Right renal pelvis (tissue), 4 donors: ENCODE results near the gene GREM1. TPM values are rescaled to one million over a fixed set of nuclear protein-coding genes. Genes with fewer than 3 reads are reported as not detected.

ENCODE experiments used
- DNase-seq, 4 donors: peaks; one replicate each; pipeline ENCODE4 v3.0.0-alpha.2; 2013; ENCODE audit warnings: low read depth in 4 of 4, low spot score in 3 of 4, missing footprints in 1 of 4
- polyA plus RNA-seq, 4 donors: library from polyadenylated mRNA; unstranded; fragments of 120-200 nt; gene quantifications; one replicate each; pipeline ENCODE4 v1.2.1, GENCODE V29; 2013; ENCODE audit not compliant: insufficient read length in 4 of 4

The GREM1 gene
- under 1 TPM; 0.17 to 0.58 (median 0.26) TPM for polyA plus RNA-seq

DNA sequence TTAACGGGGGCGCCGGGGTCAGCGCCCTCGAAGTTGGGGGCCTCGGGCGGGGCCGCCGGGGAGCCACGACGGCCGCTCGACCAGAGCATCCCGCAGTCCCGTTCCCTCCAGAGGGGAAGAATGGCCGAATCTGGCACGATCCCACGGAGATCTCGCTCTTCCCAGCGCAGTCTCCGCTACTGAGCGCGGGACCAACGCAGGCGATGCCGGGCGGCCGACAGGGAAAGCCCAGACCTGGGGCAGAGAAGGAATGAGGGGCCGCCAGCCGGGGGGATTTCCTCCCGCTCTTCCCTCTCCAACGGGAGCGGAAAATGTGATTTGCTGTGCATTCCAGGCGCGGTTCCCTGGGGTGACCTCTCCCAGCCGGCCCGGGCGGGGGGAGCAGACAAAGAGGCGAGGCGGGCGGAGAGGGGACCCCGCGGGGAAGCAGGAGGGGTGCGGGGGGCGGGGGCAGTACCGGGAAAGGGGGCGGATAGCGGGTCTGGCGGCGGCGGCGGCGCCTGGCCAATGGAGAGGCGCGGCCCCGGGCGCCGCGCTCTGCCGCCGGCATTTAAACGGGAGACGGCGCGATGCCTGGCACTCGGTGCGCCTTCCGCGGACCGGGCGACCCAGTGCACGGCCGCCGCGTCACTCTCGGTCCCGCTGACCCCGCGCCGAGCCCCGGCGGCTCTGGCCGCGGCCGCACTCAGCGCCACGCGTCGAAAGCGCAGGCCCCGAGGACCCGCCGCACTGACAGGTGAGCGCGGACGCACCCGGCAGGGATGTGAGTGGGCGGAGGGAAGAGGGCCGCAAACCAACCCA lies at the start of gene GREM1:
Gene GREM1, plus strand, starts transcription at position 579 of the 801 bp plus-strand sequence. CDS start 12,687 bp downstream, outside the sequence.
- no peak for DNase-seq

DNA sequence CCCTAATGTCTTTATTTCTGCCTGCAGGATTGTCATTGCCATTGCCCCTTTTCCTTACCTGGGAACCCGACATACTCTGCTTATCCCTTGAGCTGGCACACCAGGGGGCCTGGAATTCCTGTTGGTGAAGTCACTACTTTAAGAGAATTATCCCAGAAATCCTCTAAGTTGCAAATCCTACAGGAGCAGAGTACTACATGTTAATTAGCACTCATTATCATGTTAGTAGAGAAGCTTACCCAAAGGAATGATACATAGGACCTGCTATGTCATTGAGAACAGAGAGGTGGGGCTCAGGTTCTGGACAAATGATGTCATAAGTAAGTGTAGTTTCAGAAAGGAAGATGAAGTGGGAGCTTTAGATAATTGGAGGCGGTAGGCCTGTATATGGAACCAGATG lies 48.9 kb upstream of the GREM1 start:
- DNase-seq: no peak

DNA sequence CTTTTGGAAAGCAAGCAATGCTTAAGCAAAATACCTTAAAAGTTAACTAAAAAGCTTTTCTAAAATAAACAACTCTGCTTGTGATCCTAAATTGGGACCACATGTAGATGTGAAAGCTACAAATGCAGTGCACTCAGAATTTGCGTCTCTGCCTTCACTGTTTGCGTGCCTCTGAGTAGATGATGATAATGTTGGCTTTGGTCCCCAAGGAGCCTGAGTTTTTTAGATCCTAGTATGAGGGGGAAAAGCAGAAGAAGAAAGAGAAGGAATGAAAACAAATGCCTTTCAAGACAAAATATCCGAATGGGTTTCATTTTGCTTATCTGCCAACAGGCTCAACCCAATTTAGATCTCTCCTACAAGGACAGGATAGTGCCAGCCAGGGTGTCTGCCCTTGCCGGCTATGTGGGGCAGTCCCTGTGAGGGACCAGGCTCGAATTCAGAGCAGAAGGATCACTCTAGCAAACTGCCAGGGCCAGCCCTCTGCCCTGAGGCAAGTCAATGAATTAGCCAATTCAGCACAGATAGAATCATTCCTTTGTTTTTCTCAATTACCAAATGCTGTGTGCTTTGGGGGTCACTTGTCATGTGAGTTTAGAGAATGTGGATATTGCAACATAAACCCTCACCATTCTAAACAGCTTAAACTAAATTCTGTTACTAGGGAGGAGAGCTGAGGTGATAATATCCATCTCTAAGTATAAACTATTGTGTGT lies 47.8 kb upstream of the GREM1 start:
- DNase-seq: no peak

DNA sequence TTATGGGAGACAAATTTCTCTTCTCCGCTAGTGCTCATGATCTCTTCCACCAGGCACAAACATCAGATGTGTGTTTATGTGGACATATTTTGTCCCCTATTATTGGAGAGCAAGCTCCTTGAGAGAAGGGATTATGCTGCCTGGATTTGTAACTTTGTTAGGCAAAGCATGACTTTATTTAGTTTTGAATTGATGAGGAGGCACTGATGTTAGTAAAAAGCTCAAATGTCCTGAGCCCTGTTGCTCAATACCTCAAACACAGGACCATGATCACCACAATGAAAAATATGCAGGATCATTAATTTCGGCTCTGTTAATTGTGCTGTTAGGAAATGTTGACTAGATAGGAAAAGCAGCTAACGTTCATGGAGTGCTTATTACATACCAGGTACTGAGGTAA lies 47.2 kb upstream of the GREM1 start:
- no peak for DNase-seq

DNA sequence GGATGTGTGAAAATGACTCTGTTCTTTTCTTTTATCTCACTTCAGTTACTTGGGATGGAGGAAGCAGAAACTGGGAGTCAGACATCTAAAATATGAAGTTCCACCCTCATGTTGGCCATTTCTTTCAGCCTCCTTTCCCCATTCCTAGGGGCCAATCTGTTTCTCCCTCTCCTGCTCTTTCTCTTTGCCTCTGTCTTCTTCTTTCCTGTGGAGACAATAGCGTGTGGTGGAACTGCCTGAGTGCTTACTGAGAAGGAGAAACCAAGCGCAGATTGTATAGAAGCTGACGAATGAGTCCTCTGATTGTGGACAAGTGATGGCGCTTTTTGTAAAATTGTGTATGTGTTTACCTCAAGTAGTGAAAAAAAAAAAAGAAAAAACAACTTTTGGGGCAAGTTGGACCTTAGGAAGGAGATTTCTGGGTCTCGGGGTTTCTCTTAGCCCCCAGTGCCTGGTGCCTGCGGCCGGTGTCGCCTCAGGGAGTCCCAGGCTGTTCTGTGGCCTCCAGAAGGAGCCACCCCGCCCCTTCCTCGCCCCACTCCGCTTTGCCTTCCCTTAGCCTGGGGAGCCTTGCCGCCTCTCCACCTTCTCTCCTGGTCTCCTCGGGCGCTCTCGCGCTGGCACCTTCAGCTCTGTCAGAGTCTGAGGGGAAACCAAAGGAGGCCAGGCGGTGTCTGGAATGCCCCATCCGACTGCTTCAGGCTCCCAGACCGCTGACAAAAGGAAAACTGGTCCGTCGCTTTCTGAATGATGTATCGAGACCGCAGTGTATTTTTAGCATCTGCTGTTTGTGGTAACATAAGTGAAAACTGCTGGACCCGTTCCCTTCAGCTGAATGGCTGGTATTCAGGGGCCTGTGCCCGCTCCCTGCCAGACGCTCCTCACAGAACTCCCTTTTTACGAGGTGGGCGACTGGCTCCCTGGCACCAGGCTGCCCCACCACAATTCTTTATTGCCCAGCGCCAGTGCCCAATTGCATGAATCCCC lies 46.2 kb upstream of the GREM1 start:
- DNase-seq: no peak

DNA sequence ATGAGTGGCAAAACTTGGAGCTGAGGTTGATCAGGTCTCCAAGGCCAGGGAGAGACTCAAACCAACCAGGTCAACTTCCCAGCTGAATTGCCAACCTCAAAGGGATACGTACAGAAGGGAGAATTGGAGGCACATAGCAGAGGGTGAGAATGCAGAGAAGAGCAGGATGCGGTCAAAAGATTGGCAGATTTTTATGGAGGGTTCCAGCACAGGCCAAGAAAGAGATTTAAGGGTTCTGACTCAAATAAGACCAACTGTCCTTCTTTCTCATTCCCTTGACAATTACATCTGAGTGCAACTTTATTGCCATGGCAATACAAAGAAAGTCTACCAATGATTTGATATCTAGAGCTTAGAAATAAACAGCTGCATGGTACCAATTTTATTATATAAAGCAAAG lies 43.1 kb upstream of the GREM1 start:
- no peak for DNase-seq

DNA sequence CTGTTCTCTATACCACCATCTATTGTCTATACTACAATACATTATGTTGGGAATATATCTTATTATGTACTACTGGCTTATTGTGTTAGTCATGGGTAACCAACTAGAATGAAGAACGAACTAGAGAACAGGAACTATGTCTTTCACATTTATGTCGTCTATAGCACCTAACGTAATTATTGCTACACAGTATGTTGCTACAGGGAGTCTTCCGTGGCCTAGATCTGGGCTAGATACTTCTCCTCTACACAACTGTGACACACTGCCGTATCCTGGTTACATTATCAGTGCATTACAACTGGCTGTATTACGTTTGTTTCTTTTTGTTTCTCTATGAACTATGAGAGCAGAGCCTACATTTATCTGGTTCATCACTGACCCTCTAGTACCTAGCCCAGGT lies 42.3 kb upstream of the GREM1 start:
- DNase-seq: no peak

DNA sequence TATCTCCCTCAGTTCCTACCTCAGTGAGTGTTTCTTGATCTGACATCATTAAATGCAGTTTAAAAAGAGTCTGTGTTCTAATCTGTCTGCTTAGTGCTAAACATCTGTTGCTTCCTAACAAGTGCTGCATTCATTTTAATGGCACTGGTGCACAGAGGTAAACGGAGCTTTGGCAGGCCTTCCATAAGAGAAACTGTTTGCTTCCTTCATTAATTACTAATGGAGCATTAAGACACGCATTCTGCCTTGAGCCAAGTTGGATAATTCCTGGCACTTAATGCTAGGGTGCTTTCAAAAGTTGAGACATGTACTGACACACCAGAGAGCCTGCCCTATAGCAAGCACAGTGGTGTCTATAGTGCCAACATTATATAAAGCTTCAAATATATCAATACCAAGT lies 41.6 kb upstream of the GREM1 start:
- DNase-seq: no peak

DNA sequence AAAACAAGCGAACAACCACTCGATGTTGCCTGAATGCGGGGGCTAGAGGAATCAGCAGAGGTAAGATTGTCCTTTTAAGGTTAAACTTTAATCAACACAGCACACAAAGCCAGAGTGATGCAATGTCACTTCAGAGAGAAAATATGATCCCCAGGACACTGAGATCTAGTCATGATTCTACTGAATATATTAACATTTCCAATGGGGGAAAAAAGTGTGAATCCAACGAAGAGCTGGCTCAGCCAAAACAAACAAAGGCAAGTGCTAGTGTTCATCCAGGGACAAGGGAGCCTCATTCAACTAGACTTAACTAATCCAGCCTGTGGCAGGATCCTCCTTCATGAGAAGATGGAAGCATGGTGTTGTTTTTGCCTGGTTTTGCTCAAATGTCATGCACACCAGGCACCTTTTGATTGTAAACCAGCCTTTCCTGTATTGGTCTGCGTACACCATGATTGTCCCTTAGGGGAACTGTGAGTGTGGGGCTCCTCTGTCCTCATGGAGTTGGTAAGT lies 40.5 kb upstream of the GREM1 start:
- no peak for DNase-seq

DNA sequence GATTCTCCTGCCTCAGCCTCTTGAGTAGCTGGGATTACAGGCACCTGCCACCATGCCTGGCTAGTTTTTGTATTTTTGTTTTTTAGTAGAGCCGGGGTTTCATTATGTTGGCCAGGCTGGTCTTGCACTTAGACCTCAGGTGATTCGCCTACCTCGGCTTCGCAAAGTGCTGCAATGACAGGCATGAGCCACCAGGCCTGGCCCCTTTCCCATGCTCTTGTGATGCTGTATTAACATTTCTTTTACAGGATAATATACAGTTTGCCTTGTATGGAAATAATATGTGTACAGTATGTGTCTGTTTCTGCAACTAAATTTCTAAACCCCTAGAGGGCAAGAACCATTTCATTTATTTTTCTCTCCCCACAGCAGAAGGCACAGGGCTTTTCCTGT lies 38.5 kb upstream of the GREM1 start:
- no peak for DNase-seq

DNA sequence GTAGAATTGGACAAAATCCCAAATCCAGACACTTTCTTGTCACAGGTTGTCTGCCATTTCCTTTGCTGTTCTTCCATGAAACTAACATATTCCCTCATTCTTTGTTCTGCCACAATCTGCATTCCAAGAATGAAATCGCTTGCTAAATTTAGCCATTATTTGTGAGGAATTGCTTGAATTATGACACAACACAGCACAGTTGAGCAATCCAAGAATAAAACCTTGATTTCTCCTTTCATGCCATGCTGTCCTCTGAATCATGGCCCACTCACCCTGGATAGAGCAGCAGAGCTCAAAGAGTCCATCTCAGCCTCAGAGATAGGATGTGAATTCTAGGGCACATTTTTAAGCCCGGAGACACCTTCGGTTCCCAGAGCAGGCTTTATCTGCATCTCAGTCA lies 35.2 kb upstream of the GREM1 start:
- no peak for DNase-seq

DNA sequence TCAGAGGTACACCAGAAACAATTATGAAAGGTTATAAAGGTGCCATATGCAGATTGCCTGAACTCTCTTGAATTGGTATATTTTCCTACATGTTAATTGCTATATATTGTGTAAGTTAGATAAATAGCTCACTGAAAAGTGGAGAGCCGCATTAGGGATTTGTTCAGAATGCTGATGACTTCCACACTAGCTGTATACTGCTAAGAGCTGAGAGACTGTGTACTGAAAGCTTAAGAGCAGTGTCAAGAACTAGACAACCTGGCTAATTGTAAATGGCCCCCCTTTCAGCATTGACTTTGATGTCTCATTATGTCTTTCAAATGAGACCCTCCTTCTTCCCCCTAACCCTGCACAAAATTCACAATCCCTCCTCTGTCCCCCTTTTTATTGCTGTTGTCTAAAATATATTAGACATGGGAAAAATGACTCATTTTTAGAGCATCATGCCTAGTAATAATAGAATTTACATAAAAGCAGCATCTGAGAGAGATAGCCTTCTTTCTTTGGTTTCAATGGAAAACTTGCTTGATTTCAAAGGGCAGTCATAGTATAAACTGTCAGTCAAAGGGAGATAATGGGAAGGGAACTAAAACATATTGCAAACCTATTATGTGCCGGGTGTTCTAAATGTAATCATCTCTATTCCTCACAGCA lies 34.7 kb upstream of the GREM1 start:
- DNase-seq: no peak

DNA sequence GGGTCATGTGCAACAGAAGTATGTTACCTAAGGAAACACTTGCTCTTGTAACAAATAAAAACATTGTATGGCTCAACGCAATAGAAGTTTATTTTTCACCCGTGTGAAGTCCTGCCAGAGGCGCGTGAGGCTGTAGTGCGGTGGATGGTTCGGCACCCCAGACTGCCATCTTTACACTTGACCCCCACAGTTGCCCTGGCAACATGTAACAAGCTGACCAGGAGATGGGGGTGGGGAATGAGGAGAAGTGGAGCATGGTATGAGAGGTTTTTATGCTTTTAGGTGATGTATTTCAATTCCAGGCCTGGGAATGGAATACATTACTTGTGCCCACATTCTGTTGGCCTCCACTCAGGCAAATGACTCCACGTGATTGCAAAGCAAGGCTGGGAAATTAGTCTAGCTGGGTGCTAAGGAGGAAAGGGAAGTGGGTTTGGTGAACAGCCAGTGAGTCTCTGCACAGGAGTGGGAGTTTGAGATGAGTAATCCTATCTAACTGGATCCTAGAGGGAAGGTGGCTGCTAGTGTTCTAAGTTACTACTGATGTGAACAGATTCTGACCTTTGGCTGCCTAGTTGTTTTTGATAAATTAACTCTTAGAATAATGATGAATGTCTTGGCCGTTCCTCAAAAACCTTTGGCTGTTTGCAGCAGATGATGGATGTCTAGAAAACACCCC lies 33.8 kb upstream of the GREM1 start:
- no peak for DNase-seq

DNA sequence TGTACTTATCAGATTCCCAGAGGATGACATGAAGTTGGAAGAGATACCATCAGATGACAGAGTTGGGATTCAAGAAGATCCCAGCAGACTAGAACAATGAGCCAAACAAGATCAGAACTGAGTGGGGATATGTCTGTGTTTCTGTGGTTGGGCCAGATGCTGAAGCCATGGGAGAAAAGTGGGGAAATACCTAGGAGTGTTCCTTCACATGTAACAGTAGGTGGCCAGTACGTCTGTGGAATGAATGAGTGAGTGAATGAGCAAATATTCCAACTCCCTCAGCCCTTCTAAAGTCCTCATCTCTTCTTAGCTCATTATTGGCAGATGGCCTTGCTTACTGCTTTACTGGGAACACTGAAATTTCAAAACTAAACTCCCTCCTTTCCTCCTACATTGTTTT lies 32.2 kb upstream of the GREM1 start:
- no peak for DNase-seq

DNA sequence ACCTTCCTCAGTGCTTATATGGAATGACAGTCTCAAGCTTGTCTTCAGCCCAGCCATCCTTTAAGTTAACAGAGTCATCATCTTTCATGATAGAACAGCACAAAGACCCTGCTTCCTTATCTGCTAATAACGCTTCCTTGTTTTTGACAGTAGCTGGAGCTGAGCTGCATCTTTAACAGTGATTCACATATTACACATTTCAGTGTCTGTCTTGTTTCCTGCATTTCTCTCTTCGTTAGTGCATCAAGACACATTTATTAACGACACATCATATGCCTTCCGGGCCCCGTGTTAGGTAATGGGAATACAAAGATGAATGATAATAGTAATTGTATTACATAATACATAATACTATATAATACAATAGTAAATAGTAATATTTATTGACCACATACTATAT lies 30.2 kb upstream of the GREM1 start:
- DNase-seq: no peak

DNA sequence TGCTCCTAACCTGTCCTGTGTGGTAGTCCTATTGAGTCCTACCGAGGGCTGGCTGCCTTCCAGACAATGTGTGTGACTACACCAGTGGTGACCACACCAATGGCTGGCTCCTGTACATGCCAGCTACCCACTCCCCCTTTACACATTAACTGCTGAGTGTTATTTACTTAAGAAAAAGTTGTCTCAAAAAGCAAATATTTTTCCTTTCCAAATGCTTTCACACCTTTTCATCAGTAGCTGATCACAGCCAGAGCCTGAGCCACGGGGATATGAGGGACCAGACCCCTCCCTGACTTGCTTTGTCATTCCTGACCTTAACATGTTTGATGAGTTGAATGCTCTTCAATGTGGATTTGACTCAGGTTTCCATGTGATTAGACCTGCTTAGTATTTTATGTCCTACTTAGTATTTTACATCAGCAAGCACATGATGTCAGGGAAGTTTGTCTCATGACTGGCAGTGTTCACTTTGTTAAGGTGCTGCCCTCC lies 29.6 kb upstream of the GREM1 start:
- no peak for DNase-seq

DNA sequence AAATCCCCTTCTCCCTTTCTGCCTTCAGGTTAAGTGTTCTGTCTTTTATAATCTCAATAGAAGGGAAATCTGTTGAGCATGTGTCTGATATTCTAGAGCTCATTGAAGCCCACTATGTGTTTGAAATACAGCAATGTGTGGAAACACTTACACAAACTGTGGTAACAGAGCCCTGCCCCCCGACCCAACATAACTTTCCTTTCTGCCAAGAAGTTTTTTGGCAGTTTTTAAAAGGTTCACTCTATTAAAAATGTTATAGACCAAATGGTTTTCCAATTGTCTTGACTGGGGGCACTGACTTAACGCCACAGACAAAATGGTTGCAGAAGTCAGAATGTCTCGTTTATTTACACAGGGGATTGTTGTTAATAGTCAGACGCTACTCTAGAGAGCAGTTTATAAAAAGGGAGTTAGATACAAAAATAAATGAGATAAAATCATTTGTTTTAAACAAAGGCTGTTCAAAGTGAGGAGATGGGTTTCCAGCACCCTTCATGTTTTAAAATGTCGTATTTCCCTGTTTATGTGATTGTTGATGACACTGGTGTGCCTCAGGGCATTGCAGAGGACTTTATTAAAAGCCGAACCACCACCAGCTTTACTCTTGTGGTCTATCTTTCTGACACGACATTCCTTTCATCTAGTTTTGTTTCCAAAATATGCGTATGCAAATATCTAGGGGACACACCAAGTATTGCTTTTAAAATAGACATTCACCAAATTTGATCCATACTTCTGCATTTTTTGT lies 26.7 kb upstream of the GREM1 start:
- no peak for DNase-seq

DNA sequence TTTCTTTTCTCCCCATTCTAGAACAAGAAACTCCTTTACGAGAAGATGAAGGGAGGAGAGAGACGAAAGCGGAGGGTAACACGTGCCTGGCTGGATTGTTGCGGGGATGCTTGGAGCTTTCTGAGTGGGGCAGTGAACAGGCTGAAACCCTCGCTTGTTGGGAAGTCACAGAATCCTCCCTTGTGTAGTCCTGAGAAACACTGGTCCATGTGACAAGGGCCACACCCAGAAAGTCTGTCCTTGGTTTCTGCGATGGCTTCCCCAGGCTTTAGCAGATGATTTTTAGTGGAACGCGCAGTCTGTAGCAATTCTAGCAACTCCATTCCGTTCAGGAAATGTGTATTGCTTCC lies 26.1 kb upstream of the GREM1 start:
- no peak for DNase-seq

DNA sequence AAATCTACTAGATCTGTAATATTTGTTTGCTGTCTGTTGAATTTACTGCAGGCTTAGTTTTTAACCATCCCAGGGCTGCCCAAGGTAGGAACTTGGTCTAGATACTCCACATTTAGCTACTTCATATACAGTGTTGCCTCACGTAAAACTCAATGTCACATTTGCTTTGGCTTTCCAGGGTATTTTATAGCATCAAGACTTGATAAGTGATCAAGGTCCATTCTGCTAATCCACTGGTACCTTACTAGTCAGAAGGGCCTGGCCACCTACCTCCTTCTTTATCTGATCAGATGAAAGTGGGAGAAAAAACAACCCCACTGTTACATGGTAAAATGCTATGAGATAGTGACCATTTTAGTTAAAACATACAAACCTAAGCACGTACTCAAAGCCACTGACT lies 25.5 kb upstream of the GREM1 start:
- no peak for DNase-seq
